Head of caudate nucleus (tissue), 42 donors: Measurements from ENCODE around the gene APLN.
A peak's percentile ranks its signal among the peaks of the same experiment; 100 is the strongest.

Experiments used
- DNase-seq, 42 donors: peaks; one replicate each; pipeline versions ENCODE4 v3.0.0 to v3.0.0-alpha.2; 2020 to 2021; ENCODE audit warnings: mixed read lengths in 7 of 42
- intact Hi-C: fragments of 100-400 bp; cut with DNase I; formaldehyde crosslinking; loops from one replicate; pipeline ENCODE4 v1.15.0; 2022

The APLN gene

GRCh38 chrX:129647418-129648410 lies 7.0 kb downstream of the APLN start:
- DNase-seq = no peak

GRCh38 chrX:129646566-129647417 lies 8.0 kb downstream of the APLN start:
- DNase-seq = peak in 1 of 42 donors; percentile 22
- intact Hi-C loops = no loop called here

More at GRCh38 chrX:129647418-129648410, 7.0 kb downstream of the APLN start:
- intact Hi-C loops = no loop called here

- peak in 3 of 42 donors; percentile 10 to 48 (median 17) for DNase-seq
- intact Hi-C loops = no loop called here
Measured at GRCh38 chrX:129642641-129643040, 12.1 kb downstream of the APLN start.

- no peak for DNase-seq
- intact Hi-C loops = no loop called here
Measured at GRCh38 chrX:129641941-129642340, 12.8 kb downstream of the APLN start.

GRCh38 chrX:129641469-129641868 lies 13.3 kb downstream of the APLN start:
- intact Hi-C loops = no loop called here
- no peak for DNase-seq

GRCh38 chrX:129640737-129641136 lies 14.0 kb downstream of the APLN start:
- intact Hi-C loops = no loop called here
- DNase-seq = no peak

- intact Hi-C loops = loop anchor here (1.0 kb wide), 1 partner anchor 87 kb away; no protein-coding TSS in a partner anchor
- DNase-seq = no peak
Measured at GRCh38 chrX:129638917-129639316, 15.8 kb downstream of the APLN start.

- DNase-seq = peak; percentile 31 to 93 (median 83)
- intact Hi-C loops = loop anchor here (1.0 kb wide), 1 partner anchor 89 kb away; no protein-coding TSS in a partner anchor
Measured at GRCh38 chrX:129637217-129638109, 17.3 kb downstream of the APLN start.

GRCh38 chrX:129636175-129636681 lies 18.5 kb downstream of the APLN start:
- intact Hi-C loops = no loop called here

GRCh38 chrX:129634541-129634940 lies 20.2 kb downstream of the APLN start:
- intact Hi-C loops = no loop called here

More at GRCh38 chrX:129636175-129636681, 18.5 kb downstream of the APLN start:
- DNase-seq = no peak

GRCh38 chrX:129632443-129632842 lies 22.3 kb downstream of the APLN start:
- DNase-seq = no peak
- intact Hi-C loops = no loop called here

More at GRCh38 chrX:129634541-129634940, 20.2 kb downstream of the APLN start:
- DNase-seq = peak in 26 of 42 donors; percentile 17 to 65 (median 36)

- intact Hi-C loops = no loop called here
- DNase-seq = no peak
Measured at GRCh38 chrX:129631849-129632248, 22.9 kb downstream of the APLN start.

GRCh38 chrX:129629837-129630236 lies 24.9 kb downstream of the APLN start:
- peak in 20 of 42 donors; percentile 13 to 57 (median 36) for DNase-seq
- intact Hi-C loops = no loop called here

- intact Hi-C loops = no loop called here
- DNase-seq = no peak
Measured at GRCh38 chrX:129626026-129626425, 28.7 kb downstream of the APLN start.

GRCh38 chrX:129622757-129623301 lies 31.9 kb downstream of the APLN start:
- intact Hi-C loops = no loop called here
- no peak for DNase-seq

- no peak for DNase-seq
- intact Hi-C loops = no loop called here
Measured at GRCh38 chrX:129618997-129619396, 35.8 kb downstream of the APLN start.

GRCh38 chrX:129617420-129617819 lies 37.3 kb downstream of the APLN start:
- DNase-seq = no peak
- intact Hi-C loops = no loop called here
